SK-N-SH treated with all-trans-retinoic acid at 6 μM for 48 hours (cell line): ENCODE measurements around the gene SYCP1.

Experiments
- ATAC-seq: fragments of 200-7000 bp; cut with Tn5 transposase; 3 replicates; pipeline ENCODE4 v1.9.1; 2020; ENCODE audit warnings: mild to moderate bottlenecking, moderate library complexity
- ARNTL ChIP-seq: fragments of 450-650 bp; formaldehyde crosslinking; IDR thresholded peaks from 2 replicates; pipeline ENCODE4 v1.5.0; 2020; ENCODE audit warnings: low read depth, mild to moderate bottlenecking, moderate library complexity, borderline replicate concordance
- BACH2 ChIP-seq: fragments of 250-450 bp; sonication (Bioruptor Pico); IDR thresholded peaks from 2 replicates; pipeline ENCODE4 v1.9.0; 2021; ENCODE audit warnings: mild to moderate bottlenecking, borderline replicate concordance
- CSDC2 ChIP-seq: fragments of 250-450 bp; sonication (Bioruptor Pico); IDR thresholded peaks from 2 replicates; pipeline ENCODE4 v1.5.0; 2020; ENCODE audit warnings: mild to moderate bottlenecking, moderate library complexity
- ESRRG ChIP-seq: fragments of 250-450 bp; sonication (Bioruptor Pico); IDR thresholded peaks from 2 replicates; pipeline ENCODE4 v1.6.1; 2021; ENCODE audit warnings: mild to moderate bottlenecking
- GLIS3 ChIP-seq: fragments of 250-450 bp; sonication (Bioruptor Pico); IDR thresholded peaks from 2 replicates; pipeline ENCODE4 v1.5.0; 2020; ENCODE audit warnings: mild to moderate bottlenecking, moderate library complexity
- ISL1 ChIP-seq: fragments of 250-450 bp; sonication (Bioruptor Pico); IDR thresholded peaks from 2 replicates; pipeline ENCODE4 v2.1.2; 2022; ENCODE audit warnings: mild to moderate bottlenecking, moderate library complexity
- OSR1 ChIP-seq: fragments of 250-450 bp; sonication (Bioruptor Pico); IDR thresholded peaks from 2 replicates; pipeline ENCODE4 v1.8.0; 2022; ENCODE audit warnings: moderate library complexity, mild to moderate bottlenecking, inconsistent platforms
- PPARA ChIP-seq: fragments of 250-450 bp; sonication (Bioruptor Pico); IDR thresholded peaks from 2 replicates; pipeline ENCODE4 v1.5.0; 2020; ENCODE audit warnings: mild to moderate bottlenecking, borderline replicate concordance
- RARB ChIP-seq: fragments of 250-450 bp; sonication (Bioruptor Pico); IDR thresholded peaks from 2 replicates; pipeline ENCODE4 v1.8.0; 2021; ENCODE audit warnings: mild to moderate bottlenecking, moderate library complexity
- SNAI2 ChIP-seq: fragments of 250-450 bp; sonication (Bioruptor Pico); IDR thresholded peaks from 2 replicates; pipeline ENCODE4 v1.5.0; 2020; ENCODE audit warnings: mild to moderate bottlenecking, moderate library complexity
- TCF4 ChIP-seq: fragments of 250-450 bp; sonication (Bioruptor Pico); IDR thresholded peaks from 2 replicates; pipeline ENCODE4 v1.8.0; 2021; ENCODE audit warnings: mild to moderate bottlenecking, moderate library complexity, borderline replicate concordance
- TOX ChIP-seq: fragments of 250-450 bp; sonication (Bioruptor Pico); IDR thresholded peaks from 2 replicates; pipeline ENCODE4 v1.8.0; 2021; ENCODE audit warnings: mild to moderate bottlenecking, moderate library complexity, borderline replicate concordance
- ZC3H10 ChIP-seq: fragments of 250-450 bp; sonication (Bioruptor Pico); IDR thresholded peaks from 2 replicates; pipeline ENCODE4 v1.5.1; 2021; ENCODE audit warnings: mild to moderate bottlenecking, moderate library complexity
- ZFP3 ChIP-seq: fragments of 250-450 bp; sonication (Bioruptor Pico); IDR thresholded peaks from 2 replicates; pipeline ENCODE4 v1.5.0; 2020; ENCODE audit warnings: mild to moderate bottlenecking, moderate library complexity
- ZFP30 ChIP-seq: fragments of 450-650 bp; formaldehyde crosslinking; IDR thresholded peaks from 2 replicates; pipeline ENCODE4 v1.5.0; 2022; ENCODE audit warnings: mild to moderate bottlenecking, moderate library complexity
- ZNF565 ChIP-seq: fragments of 450-650 bp; formaldehyde crosslinking; conservative IDR thresholded peaks from 2 replicates; pipeline ENCODE4 v1.5.0; 2020; ENCODE audit warnings: low read depth, mild to moderate bottlenecking, moderate library complexity
- ZNF8 ChIP-seq: fragments of 450-650 bp; formaldehyde crosslinking; IDR thresholded peaks from 2 replicates; pipeline ENCODE4 v1.5.0; 2020; ENCODE audit warnings: mild to moderate bottlenecking, moderate library complexity
- TF ChIP-seq, protein P1 (sequence below): fragments of 250-450 bp; sonication (Bioruptor Pico); IDR thresholded peaks from 2 replicates; pipeline ENCODE4 v1.5.1; 2021; ENCODE audit warnings: mild to moderate bottlenecking, moderate library complexity
- TF ChIP-seq, protein P2 (sequence below): fragments of 250-450 bp; sonication (Bioruptor Pico); IDR thresholded peaks from 2 replicates; pipeline ENCODE4 v1.8.0; 2020; ENCODE audit warnings: mild to moderate bottlenecking, moderate library complexity, borderline replicate concordance
- TF ChIP-seq, protein P3 (sequence below): fragments of 250-450 bp; sonication (Bioruptor Pico); IDR thresholded peaks from 2 replicates; pipeline ENCODE4 v1.5.0; 2020; ENCODE audit warnings: mild to moderate bottlenecking, moderate library complexity
- TF ChIP-seq, protein P4 (sequence below): fragments of 250-450 bp; sonication (Bioruptor Pico); IDR thresholded peaks from 2 replicates; pipeline ENCODE4 v1.5.1; 2020; ENCODE audit warnings: low read depth, mild to moderate bottlenecking, moderate library complexity
- TF ChIP-seq, protein P5 (sequence below): fragments of 250-450 bp; sonication (Bioruptor Pico); IDR thresholded peaks from 2 replicates; pipeline ENCODE4 v1.8.0; 2021; ENCODE audit warnings: low read depth, mild to moderate bottlenecking, moderate library complexity, borderline replicate concordance

The SYCP1 gene

DNA sequence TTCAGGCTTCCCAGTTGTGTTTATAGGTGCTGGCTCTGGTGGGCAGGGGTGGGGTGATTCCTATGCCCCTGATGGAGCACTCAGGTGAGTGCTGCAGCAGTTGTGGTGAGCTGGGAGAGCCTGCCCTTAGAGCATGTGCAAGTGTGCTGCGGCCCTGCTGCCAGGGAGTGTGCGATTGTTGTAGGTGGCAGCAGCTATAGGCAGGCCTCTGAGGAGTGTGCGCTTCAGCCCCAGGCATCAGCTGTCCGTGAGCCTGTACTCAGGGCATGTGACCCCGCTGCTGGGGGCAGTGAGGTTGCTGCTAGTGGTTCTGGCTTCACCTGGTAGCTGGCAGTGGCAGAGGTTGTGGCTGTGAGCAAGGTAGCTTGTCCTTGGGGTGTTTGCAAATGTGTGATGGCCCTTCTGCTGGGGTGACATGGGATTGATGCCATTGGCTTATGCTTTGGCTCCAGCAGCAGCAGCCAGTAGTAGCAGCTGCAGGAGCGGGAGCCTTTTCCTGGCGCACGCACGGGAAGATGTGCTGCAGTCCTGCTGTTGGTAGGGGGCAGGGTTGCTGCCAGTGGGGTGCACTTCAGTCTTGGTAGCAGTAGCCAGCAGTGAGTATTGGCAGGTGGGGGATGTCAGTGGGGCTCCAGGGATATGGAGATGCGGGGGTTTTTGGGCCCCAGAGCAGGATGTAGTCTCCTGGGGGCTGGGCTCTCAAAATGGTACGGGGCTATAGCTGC is 37.7 kb downstream of the SYCP1 start:
- no peak for ATAC-seq
- TF ChIP-seq ESRRG (no peak), BACH2 (CRISPR knock-in tag) (no peak), TCF4 (CRISPR knock-in tag) (no peak), SNAI2 (no peak), OSR1 (no peak), RARB (no peak), ZC3H10 (CRISPR knock-in tag) (no peak), ZFP30 (CRISPR knock-in tag) (no peak), ZNF8 (no peak)
- TF ChIP-seq, protein P1, sequence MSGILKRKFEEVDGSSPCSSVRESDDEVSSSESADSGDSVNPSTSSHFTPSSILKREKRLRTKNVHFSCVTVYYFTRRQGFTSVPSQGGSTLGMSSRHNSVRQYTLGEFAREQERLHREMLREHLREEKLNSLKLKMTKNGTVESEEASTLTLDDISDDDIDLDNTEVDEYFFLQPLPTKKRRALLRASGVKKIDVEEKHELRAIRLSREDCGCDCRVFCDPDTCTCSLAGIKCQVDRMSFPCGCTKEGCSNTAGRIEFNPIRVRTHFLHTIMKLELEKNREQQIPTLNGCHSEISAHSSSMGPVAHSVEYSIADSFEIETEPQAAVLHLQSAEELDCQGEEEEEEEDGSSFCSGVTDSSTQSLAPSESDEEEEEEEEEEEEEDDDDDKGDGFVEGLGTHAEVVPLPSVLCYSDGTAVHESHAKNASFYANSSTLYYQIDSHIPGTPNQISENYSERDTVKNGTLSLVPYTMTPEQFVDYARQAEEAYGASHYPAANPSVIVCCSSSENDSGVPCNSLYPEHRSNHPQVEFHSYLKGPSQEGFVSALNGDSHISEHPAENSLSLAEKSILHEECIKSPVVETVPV (CRISPR knock-in tag), result no peak
- TF ChIP-seq, protein P2, sequence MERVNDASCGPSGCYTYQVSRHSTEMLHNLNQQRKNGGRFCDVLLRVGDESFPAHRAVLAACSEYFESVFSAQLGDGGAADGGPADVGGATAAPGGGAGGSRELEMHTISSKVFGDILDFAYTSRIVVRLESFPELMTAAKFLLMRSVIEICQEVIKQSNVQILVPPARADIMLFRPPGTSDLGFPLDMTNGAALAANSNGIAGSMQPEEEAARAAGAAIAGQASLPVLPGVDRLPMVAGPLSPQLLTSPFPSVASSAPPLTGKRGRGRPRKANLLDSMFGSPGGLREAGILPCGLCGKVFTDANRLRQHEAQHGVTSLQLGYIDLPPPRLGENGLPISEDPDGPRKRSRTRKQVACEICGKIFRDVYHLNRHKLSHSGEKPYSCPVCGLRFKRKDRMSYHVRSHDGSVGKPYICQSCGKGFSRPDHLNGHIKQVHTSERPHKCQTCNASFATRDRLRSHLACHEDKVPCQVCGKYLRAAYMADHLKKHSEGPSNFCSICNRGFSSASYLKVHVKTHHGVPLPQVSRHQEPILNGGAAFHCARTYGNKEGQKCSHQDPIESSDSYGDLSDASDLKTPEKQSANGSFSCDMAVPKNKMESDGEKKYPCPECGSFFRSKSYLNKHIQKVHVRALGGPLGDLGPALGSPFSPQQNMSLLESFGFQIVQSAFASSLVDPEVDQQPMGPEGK, result no peak

DNA sequence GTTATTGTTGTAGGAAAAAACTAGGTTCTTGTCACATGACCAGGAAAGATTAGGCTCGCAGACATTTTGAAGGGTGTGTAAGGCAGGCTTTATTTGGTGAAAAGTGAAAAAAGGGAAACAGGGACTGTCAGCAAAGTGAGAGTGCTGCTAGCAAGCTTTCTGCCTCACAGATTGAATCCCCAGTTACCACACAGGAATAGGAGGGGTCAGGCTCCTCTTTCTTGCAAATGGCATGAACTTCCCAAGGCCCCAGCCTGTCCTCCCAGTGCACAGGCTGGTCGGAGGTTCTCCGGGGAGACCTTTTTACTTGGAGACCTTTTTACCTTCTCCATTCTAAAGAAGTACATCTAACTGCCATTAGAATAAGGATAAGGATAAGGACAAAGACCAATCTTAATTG is 42.1 kb downstream of the SYCP1 start:
- ATAC-seq, result no peak
- TF ChIP-seq CSDC2 (CRISPR knock-in tag) (no peak), ZNF565 (CRISPR knock-in tag) (no peak)

DNA sequence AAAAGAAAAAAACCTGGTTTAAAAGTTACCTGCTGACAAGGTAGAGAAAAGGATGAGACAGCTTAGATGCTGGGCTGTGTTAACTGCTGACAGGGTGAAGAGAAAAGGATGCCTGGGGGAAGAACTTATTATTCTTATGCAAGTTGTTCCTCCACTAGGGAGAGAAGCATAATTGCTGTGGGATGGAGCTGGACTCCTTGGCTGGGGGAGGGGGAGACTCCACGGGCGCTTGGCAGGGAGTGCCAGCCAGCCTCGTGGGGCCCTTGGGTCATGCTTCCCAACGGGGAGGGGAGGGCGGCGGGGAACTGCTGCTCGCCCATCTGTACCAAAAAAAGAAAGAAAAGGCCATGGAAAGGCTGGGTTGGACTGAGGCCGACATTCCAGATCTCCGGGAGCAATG is 47.2 kb downstream of the SYCP1 start:
- ATAC-seq, result no peak
- TF ChIP-seq ZNF8 (no peak), TCF4 (CRISPR knock-in tag) (no peak), PPARA (CRISPR knock-in tag) (no peak), RARB (no peak), ZFP3 (no peak), CSDC2 (CRISPR knock-in tag) (no peak), ISL1 (CRISPR knock-in tag) (no peak), ARNTL (CRISPR knock-in tag) (no peak), BACH2 (CRISPR knock-in tag) (no peak), ZC3H10 (CRISPR knock-in tag) (no peak)
- TF ChIP-seq, protein P1 (CRISPR knock-in tag), result no peak
- TF ChIP-seq, protein P3, sequence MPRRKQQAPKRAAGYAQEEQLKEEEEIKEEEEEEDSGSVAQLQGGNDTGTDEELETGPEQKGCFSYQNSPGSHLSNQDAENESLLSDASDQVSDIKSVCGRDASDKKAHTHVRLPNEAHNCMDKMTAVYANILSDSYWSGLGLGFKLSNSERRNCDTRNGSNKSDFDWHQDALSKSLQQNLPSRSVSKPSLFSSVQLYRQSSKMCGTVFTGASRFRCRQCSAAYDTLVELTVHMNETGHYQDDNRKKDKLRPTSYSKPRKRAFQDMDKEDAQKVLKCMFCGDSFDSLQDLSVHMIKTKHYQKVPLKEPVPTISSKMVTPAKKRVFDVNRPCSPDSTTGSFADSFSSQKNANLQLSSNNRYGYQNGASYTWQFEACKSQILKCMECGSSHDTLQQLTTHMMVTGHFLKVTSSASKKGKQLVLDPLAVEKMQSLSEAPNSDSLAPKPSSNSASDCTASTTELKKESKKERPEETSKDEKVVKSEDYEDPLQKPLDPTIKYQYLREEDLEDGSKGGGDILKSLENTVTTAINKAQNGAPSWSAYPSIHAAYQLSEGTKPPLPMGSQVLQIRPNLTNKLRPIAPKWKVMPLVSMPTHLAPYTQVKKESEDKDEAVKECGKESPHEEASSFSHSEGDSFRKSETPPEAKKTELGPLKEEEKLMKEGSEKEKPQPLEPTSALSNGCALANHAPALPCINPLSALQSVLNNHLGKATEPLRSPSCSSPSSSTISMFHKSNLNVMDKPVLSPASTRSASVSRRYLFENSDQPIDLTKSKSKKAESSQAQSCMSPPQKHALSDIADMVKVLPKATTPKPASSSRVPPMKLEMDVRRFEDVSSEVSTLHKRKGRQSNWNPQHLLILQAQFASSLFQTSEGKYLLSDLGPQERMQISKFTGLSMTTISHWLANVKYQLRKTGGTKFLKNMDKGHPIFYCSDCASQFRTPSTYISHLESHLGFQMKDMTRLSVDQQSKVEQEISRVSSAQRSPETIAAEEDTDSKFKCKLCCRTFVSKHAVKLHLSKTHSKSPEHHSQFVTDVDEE (CRISPR knock-in tag), result no peak
- TF ChIP-seq, protein P4, sequence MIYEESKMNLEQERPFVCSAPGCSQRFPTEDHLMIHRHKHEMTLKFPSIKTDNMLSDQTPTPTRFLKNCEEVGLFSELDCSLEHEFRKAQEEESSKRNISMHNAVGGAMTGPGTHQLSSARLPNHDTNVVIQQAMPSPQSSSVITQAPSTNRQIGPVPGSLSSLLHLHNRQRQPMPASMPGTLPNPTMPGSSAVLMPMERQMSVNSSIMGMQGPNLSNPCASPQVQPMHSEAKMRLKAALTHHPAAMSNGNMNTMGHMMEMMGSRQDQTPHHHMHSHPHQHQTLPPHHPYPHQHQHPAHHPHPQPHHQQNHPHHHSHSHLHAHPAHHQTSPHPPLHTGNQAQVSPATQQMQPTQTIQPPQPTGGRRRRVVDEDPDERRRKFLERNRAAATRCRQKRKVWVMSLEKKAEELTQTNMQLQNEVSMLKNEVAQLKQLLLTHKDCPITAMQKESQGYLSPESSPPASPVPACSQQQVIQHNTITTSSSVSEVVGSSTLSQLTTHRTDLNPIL, result no peak

DNA sequence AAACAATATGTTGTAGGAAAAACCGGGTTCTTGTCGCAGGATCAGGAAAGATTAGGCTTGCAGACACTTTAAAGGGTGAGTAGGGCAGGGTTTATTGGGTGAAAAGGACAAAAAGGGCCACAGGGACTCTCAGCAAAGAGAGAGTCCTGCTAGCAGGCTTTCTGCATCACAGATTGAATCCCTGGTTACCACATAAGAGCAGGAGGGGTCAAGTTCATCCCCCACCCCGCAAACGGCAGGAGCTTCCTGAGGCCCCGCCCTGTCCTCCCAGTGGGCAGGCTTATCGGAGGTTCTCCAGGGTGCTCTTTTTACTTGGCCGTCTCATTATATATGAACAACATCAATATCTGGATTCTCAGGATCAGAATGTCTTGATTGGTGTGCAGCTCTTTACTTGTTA is 47.7 kb downstream of the SYCP1 start:
- TF ChIP-seq SNAI2 (no peak), PPARA (CRISPR knock-in tag) (no peak), ZNF8 (no peak), TOX (CRISPR knock-in tag) (no peak), ESRRG (no peak), ZFP3 (no peak), CSDC2 (CRISPR knock-in tag) (no peak), ZNF565 (CRISPR knock-in tag) (no peak), RARB (no peak), GLIS3 (CRISPR knock-in tag) (no peak), ARNTL (CRISPR knock-in tag) (no peak), TCF4 (CRISPR knock-in tag) (no peak), ZFP30 (CRISPR knock-in tag) (no peak)
- TF ChIP-seq, protein P5, sequence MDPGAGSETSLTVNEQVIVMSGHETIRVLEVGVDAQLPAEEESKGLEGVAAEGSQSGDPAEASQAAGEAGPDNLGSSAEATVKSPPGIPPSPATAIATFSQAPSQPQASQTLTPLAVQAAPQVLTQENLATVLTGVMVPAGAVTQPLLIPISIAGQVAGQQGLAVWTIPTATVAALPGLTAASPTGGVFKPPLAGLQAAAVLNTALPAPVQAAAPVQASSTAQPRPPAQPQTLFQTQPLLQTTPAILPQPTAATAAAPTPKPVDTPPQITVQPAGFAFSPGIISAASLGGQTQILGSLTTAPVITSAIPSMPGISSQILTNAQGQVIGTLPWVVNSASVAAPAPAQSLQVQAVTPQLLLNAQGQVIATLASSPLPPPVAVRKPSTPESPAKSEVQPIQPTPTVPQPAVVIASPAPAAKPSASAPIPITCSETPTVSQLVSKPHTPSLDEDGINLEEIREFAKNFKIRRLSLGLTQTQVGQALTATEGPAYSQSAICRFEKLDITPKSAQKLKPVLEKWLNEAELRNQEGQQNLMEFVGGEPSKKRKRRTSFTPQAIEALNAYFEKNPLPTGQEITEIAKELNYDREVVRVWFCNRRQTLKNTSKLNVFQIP, result no peak
- ATAC-seq, result no peak
